Non-pigmented ciliary epithelial cell (primary cell): ENCODE data around the gene PREX1.

Experiments used
- DNase-seq: peaks from one replicate; pipeline ENCODE4 v3.0.0-alpha.2; 2010; ENCODE audit warnings: low read depth

Gene PREX1

DNA sequence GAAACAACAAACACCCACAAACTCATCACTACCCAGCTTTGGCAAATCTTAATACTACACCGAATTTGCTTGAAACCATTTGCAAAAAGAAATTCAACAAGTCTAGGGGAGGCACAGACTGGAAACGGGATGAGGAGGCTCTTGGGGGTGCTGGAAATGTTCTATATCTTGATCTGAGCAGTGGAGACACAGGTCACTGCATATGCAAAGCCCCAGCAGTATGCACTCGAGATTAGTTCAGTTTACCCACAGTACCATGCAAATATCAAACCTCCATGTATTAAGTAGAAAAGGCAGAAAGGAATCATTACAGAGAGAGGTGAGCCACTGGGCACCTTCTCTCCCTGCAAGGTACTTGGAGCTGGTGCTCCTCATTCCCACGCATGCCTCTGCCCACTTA, 75.9 kb downstream of the PREX1 start:
- DNase-seq = no peak

DNA sequence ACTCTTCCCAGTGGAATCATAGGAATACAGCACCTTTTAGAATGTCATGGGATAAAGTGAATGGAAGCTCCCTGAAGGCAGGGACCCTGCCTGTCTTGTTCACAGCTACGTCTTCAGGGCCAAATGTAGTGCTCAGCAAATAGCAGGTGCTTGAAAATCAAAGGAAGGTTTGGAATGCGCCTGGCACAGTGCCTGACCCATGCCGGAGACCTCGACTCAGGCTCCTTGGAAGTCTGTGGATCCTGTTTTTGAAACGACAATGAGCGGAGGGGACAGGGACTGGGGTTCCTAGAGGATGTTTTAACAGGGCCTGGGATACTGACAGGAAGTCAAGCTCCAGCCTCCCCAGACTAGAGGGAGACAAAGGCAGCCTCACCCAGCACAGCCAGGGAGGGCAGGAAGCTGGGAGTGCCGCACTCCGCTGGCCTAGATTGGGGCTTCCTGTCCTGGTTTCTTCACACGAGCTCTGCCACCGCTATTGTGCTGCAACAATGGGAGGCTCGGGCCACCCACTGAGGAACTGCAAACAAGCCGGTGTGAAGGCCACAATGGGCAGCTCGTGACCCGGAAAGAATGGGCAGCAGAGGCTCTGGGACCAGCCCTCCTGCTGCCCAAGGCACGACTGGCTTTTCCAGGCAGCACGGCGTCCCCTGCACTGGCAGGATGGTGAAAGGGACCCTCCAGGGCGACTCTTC, 76.7 kb downstream of the PREX1 start:
- no peak for DNase-seq

DNA sequence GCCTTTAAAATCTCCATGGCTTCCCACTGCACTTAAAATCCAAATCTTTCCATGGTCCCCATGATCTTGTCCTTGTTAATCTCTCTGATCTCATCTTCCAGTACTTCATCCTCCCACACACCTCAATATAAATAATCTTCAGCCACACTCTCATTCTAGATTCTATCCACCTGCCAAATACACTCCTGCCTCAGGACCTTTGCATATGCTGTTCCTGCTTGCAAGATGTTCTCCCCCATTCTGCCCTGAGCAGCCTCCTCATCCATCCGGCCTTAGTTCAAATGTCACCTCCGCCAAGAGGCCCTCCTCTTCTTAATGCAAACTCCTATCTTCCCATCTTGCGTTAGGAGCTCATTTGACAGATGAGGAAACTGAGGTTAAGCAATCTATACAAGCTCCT, 77.4 kb downstream of the PREX1 start:
- DNase-seq = no peak

DNA sequence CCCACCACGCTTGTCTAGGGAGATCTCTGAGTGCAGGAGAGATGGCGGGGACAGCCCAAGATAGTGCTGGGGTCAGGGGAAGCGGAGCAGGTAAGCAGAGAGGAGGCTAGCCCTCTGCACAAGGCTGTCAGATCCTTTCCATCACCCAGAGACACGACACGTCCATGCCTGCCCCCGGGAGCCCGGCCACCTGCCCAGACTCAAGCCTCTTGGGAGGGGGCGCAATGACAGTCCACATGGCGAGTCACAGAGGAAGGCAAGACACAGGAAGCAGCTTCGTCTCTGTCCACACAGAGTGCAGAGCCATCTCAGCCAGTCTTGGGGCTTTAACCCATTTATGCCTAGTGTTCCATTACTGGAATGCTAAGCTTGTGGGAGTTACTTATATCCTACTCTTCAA, 78.4 kb downstream of the PREX1 start:
- DNase-seq = no peak

DNA sequence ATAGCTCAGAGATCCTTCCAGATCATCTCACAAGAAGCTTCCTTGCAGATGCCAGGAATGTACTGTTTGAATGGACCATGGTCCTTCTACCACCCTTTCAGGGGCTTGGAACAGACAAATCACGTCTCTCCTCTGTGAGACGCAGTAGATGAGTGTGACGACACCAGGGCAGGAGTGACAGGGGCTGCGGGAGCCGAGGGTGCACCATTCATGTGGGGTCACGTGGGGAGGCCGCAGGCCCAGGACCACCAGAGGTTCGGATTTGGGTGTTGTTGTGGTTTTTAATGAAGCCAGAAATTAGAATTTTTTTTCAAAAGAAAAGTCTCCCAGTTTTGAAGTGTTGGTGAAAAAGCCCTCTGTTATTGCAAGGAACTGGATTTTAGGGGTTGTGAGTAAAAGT, 79.2 kb downstream of the PREX1 start:
- no peak for DNase-seq

DNA sequence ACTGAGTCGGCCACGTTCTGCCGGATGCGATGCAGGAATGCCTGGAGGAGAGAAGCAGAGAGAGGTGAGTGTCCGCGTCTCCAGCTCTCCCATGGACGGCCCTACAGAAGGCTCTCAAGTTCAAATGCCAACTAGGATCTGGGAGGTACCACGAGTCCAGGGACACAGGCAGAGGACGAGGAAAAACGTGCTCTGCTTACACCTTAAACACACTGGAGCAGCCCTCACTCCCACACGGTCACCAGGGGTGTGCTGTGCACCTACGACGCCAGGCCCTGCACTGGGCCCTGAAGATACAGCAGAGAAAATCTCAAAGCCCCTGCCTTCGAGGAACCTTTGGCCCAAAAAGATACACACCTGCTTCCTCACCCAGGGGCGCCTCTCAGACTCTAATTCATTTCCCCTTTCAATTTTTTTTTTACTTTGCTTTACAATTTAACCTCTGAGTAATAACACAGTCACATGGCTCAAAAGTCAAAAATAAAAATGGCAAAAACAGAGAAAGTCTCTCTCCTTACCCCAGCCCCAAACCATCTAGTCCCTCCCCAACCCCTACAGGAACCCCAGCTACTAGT, 79.9 kb downstream of the PREX1 start:
- no peak for DNase-seq

DNA sequence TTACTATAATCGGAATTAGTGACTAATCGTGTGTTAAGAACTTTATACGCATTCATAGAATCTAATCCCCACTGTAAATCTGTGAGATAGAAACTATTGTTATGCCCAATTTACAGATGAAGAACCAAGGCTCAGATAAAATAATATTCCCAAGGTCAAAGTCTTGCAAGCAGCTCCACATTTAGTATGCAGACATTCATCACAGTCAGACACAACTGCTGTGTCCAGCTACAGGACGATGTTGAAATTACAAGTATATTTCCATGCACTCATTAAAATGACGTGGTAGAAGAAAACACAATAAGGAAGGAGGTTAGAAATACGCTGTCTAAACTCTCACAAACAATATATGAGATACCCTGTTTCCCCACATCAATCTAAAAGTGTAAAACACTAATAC, 82.5 kb downstream of the PREX1 start:
- DNase-seq = no peak

DNA sequence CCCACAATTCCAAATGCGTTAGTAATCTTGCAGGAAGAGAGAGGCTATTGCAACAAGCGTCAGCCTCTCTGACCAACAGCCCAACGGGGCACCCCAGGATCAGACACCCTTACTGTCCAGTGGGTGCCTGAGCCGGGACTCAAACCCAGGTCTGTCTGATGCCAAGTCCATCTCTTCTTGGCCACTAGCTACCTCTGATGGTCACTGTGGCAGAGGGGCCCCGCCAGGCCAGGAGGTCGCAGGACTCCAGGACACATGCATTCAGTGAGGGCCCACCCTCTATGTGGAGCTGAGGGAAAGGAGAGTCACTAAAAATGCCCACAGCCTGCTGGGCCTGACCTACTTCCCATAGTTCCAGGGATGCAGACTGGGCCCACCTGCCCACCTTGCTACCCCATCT, 83.3 kb downstream of the PREX1 start:
- no peak for DNase-seq

DNA sequence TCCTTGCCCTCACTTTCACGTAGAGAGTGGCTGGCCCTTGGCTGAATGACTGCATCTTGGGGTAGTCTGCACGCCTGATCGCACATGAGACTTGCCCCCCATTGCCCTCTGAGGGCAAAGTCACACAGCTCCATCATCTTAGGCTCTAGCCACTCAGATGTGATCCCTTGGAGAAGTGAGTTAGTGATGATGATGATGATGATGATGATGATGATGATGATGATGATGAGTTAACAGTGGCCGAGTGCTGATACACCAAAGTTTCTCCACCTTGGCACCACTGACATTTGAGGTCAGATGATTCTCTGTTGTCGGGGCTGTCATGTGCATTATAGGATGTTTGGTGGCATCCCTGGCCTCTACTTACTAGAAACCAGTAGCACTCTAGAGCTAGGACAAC, 84.0 kb downstream of the PREX1 start:
- DNase-seq = no peak

DNA sequence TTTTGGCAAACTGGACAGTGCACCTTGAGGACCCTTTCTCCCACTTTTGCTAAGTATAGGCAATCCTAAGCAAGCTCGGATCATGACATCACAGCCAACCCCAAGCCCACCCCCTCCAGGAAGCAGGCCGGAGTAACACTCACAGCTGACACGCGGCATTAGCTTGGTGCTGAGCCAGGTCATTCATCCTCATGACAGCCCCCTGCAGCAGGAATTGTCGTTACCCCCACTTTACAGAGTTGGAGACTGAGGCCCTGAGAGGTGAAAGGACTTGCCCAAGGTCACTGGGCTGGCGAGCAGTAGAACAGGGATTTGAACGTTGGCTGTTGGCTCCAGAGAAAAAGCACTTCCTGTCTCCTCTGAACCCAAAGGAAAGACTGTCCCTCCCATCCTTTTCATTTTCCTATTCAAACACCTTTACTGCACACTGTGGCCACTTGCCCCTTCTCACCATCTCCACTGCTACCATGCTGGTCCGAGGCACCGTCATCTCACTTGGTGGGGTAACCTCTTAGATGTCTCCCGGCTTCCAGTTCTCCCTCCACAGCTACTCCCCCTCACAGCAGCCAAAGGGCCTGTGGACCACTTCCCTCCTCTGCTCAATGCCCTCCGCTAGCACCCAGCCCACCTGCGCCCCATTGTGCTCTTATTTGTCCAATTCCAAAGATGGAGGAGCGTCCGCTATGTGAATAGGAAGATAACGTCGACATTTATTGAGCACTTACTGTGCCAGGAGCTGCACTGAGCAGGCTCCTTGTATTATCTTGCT, 84.7 kb downstream of the PREX1 start:
- DNase-seq = no peak

DNA sequence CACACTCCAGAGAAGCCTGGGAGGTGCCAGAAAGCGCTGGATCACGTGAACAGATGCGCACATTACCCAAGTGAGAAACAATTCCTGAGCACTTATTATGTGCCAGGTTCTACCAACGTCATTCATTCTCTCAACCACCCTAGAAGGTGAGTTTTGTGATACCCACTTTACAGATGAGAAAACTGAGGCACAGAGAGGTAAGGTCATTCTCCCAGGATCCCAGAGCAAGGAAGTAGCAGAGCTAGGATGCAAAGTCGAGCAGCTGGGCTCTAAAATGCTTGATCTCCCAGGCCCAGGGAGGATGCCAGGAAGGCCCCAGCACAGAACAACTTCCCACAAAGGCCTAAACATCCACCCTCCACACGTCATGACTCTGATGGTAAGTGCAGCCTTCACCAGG, 85.6 kb downstream of the PREX1 start:
- no peak for DNase-seq

DNA sequence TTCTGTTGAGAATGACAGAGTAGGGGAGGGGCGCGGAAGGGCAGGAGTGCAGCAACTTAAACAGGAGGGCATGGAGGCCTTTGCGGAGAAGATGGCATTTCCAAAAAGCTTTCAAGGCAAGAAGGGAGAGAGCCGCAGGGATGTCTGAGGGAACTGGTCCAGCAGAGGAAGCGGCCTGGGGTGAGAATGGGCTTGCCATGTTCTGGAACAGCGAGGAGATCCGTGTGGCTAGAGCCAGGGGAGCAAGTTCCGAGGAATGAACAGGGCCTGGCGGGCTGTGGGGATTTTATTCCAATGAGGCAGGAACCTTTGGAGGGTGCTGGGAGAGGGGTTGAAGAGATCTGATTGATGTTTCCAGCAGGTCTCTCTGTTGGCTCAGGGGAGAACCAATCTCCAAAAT, 86.1 kb downstream of the PREX1 start:
- DNase-seq = no peak

DNA sequence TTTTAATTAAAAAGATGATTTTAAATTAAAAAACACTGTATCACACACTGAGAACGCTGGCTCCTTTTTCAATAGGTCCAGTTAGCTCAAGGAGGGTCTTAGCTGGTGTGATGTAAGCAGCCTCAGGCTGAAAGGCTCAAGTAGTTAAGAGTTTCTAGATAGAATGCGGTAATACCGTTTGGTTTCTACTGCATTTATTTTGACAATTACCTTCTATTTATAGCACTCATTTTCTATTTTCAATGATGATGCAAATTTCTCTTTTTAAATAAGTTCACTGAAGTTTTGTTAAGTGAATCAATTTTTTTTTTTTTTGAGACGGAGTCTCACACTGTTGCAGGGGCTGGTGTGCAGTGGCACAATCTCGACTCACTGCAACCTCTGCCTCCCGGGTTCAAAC, 87.1 kb downstream of the PREX1 start:
- no peak for DNase-seq

DNA sequence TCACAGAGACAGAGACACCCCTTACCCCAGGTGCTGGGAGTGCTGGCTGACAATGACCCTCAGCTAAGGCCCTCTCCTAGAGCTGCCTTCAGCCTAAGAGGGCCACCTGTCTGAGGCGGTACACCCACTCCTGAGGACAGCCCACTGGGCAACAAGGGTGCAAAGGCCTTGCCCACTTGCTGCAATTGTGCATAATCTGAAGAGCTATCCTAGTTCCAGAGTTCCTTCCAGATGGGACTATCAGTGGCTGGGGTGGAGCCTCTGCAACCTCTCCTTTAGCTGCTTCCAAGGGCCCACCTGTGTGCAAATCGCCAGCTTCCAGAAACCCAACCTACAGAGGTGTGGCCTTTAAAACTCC, 87.5 kb downstream of the PREX1 start:
- DNase-seq = no peak

DNA sequence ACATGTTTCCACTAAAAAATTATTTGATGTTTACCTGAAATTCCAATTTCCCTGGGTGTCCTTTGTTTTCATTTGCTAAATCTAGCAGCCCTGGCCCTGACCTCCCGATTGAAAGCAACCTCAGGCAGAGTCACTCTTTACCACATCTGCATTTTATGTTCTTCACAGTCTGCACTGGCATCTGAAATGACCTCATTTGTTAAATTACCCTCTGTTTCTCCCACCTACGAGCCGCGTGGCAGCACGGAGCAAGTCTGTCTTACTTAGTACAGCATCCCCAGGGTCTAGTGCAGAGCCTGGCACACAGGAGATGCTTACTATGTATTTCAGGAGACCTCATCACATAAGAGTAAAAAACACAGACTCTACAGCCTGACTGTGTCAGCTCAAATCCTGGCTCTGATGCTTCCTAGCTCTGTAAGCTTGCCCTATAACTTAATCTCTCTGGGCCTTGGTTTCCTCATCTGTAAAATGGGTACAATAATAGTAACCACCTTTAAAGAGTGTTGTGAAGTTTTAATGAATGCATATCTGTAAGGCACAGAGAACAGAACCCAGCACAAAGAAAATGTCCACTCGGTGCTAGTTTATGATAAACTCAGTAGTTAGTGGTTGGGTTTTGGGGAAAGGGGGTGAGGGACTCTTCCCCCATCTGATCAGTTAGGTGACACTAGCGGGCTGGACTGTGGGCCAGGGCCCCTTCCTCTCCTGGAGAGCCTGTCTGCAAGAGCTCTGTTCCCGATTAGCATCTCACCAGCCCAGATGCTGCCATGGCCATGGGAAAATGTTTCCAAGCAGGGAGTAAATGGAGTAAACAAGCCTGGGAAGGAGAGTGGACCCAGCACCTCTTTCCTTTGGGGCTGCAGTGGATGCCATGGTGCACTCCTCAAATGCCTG, 88.2 kb downstream of the PREX1 start:
- no peak for DNase-seq

DNA sequence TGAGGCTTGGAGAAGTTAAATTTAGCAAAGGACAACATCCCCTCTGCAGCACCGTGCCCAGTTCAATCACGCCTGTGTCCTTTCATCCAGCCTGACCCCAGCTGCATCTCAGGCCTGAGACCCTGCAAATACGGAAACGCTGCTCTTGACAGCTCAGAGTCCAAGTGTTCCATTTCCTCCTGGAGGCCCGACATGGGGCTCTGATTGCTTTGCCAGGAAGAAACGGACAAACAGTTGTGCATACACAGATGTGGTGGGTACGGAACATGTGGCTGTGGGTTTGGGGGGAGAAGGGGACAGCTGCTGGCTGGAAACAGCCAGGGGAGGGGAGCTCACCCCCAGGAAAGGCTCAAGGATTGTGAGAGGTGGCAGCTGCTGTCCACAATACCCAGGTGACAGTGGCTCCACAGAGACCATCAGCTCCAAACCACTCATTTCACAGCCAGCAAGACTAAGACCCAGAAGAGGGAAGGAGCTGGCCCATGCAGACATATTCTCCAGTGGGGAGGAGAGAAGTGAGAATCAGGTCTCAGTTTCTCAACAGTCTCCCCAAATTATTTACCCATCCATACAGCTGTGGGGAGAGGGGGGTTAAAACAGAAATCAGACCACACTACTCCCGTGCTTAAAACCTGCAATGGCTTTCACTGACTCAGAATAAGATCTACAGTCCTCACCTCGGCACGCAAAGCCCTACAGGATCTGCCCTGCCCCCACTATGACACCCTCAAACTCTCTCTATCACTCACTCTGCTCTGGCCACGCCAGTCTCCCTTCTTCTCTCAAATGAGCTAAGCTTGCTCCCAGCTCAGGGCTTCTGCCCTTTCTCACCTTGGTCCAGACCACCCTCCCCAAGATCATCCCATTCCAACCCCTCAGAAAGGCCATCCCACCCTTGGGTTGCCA, 89.1 kb downstream of the PREX1 start:
- no peak for DNase-seq

DNA sequence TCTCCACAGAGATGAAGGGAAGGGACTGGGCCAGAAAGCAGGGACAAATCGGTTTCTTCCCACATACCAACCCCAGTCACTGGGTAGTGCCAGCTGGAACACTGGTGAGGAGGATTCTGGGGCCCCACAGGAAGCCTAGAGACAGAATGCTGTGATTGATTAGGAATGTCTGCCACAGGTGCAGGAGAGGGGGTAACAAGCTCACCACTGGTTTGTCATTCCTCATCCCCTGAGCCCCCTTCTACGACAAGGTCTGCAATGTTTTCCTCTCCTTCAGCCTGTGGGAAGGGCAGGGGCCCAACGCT, 89.8 kb downstream of the PREX1 start:
- DNase-seq = no peak

DNA sequence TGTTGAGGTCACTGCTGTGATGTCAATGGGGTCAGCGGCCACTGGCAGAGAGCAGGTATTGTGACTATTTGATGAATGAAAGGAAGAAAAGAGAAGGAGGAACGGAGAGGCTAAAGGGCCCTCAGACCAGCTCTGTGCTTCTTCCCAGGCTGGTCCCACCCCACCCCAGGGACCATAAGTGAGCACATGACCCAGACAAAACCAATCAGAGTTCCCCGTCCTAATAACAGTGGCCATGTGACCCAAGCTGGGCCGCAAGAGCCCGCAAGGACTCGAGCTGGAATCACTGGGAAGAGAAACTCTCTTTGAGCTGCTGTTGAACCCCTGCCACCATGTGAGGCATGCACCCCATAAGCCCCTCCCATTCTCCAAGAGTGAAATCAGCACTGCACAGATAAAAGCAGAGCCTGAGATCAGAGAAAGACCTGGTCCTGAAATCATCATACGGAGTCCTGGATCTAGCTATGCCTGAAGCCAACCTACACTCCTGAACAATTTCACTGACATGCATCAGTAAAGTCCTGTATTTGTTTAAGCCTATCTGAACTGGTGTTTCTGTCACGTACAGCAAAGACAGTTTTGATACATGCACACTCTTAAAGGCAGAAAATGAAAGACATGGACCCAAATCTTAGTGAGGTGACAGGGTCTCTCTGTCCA, 90.2 kb downstream of the PREX1 start:
- no peak for DNase-seq

DNA sequence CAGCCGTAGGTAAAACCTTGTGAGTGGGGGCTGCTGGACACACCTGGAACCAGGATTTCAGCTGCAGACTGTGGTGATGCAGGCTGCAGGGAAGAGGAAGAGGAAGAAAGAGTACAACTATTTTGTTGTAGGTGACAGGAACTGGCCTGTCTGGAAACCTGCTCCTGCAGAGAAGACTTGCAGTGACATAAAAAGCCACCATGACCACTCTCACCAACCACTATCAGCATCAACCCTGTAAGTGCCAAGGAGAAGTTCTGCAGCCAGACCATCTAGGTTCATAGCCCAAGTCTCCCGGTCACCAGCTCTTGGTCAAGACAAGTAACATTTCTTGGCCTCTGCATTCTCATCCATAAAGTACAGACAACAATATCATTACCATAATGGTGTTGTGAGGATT, 91.2 kb downstream of the PREX1 start:
- no peak for DNase-seq

DNA sequence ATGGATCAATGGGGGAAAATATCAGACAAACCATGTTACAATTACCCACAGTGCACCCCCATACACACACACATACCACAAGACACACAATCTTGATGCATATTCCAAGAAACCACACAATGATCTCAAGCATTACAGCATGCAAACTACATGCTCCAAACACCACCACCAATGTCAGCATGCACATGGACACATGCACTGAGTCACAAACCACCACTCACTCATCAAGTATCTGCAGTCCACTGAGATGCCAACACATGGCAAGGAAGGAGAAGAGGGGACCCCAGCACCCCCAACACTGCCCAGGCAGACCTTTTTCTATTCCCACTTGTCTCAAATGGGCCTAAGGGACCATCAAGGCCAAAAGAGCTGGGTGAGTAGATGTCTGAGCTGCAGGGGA, 91.6 kb downstream of the PREX1 start:
- no peak for DNase-seq

DNA sequence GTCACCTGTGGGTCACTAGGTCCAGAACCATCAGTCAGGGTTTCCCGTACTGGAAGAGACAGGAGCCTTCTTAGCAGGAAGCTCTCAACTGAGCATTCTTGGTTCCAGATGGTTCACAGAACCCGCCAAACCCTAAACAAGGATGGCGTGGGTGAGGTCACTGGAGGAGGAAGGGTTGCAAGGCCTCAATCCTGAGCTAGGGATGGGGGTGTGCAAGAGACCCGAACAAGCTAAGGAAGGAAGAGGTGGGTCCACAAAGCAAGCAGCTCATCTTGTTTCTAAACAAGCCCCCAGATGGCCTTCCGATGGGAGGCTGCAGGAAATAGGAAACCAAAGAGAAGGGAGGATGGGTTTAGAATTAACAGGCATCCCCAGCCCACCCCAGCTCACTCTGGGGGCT, 92.7 kb downstream of the PREX1 start:
- DNase-seq = no peak
